Measurements from ENCODE around the gene INSYN2B. TPM values are rescaled to one million over a fixed set of nuclear protein-coding genes. Genes with fewer than 3 reads are reported as not detected.

The INSYN2B gene
- polyA plus RNA-seq, 1 donor (not counting 4 experiments of a cell fraction or from before 2014, with no cell fraction given), result 0.16 TPM

DNA sequence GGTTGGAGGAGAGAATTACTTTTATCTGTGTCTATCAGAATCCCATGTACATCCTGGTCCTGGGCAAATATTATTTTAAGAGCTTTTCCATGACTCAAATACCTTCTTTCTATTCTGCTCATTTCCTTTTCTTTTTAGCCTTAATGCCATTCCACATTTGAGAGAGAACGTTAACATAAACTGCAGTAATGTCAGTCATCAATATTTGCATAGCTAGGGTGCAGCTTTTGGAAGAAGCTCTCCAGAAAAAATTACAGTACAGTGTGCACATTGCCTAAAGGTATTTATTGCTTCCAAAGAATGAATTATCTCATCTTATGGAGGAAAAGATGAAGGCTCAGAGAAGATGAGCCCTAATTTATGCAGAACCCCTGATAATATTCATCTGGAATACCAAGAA lies 58.3 kb downstream of the INSYN2B start:
- Histone ChIP-seq H4K20me1 (ENCODE audit: control insufficient read depth, extremely low read depth, insufficient read depth, low read length) (no peaks in the 10 kb centered on the region), H3K79me2 (ENCODE audit: control insufficient read depth, insufficient read depth, low read length) (no peaks in the 10 kb centered on the region), H3K4me3 (ENCODE audit: control insufficient read depth in 2 of 3, extremely low read depth in 1 of 3, insufficient read depth in 2 of 3, low read depth in 1 of 3, low read length in 3 of 3) (no peak overlapping the region), H3K27me3 (ENCODE audit: control insufficient read depth, extremely low read depth, insufficient read depth, low read length) (no peaks in the 10 kb centered on the region), H3K4me1 (ENCODE audit: control insufficient read depth, extremely low read depth, insufficient read depth, low read length) (no peaks in the 10 kb centered on the region), H3K9ac (ENCODE audit: control insufficient read depth, extremely low read depth, insufficient read depth, low read length) (no peak overlapping the region), H3K36me3 (ENCODE audit: control insufficient read depth in 2 of 2, extremely low read depth in 1 of 2, insufficient read depth in 2 of 2, low read length in 2 of 2) (no peaks in the 10 kb centered on the region), H3K4me2 (ENCODE audit: control insufficient read depth, extremely low read depth, insufficient read depth, low read depth, low read length) (no peak overlapping the region), H3K9me1 (ENCODE audit: control insufficient read depth, extremely low read depth, insufficient read depth, low read length) (no peaks in the 10 kb centered on the region), H2AFZ (ENCODE audit: control insufficient read depth, low read length) (no peak overlapping the region), H3K27ac (ENCODE audit: control insufficient read depth, insufficient read depth, low read length) (no peak overlapping the region), H3K9me3 (ENCODE audit: control insufficient read depth, low read depth, low read length) (no peaks in the 10 kb centered on the region)
- DNase-seq (ENCODE audit: low read depth, low spot score) (no peak), FAIRE-seq (no peak)
- TF ChIP-seq, protein P1, sequence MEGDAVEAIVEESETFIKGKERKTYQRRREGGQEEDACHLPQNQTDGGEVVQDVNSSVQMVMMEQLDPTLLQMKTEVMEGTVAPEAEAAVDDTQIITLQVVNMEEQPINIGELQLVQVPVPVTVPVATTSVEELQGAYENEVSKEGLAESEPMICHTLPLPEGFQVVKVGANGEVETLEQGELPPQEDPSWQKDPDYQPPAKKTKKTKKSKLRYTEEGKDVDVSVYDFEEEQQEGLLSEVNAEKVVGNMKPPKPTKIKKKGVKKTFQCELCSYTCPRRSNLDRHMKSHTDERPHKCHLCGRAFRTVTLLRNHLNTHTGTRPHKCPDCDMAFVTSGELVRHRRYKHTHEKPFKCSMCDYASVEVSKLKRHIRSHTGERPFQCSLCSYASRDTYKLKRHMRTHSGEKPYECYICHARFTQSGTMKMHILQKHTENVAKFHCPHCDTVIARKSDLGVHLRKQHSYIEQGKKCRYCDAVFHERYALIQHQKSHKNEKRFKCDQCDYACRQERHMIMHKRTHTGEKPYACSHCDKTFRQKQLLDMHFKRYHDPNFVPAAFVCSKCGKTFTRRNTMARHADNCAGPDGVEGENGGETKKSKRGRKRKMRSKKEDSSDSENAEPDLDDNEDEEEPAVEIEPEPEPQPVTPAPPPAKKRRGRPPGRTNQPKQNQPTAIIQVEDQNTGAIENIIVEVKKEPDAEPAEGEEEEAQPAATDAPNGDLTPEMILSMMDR (optimal IDR thresholded peaks at IDR 0.05 in 1 of 3, IDR thresholded peaks at IDR 0.05 in 1 of 3, conservative IDR thresholded peaks at IDR 0.05 in 1 of 3; ENCODE audit: extremely low read depth in 1 of 3, insufficient read depth in 2 of 3, low read length in 3 of 3), result no peak
- TF ChIP-seq EZH2 (IDR thresholded peaks at IDR 0.05; ENCODE audit: low read length), result no peak
- dilution Hi-C loops (cut with MboI; ENCODE audit: extremely low pct_ligation_motif_present, low sequenced_read_pairs), result no loop called here

DNA sequence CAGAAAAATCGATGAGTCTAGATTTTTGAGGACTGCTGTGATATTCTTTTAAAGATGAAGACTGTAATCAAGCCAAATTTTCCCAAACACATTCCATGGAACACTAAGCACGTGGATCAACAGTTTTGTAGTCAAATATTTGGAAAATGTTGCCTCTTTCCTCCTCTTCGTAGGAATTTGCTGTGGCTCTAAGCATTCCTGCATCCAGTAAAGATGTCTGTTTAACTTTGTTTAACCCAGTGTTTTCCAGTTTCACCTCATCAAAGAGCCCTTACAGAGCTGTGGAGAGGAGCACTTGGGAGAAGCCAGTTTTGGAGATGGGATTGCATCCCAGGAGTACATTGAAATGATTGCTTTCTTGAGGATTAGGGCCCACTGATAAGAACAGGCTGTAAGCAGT lies 58.9 kb downstream of the INSYN2B start:
- no peaks in the 10 kb centered on the region for H3K9me3 ChIP-seq (ENCODE audit: control insufficient read depth, low read depth, low read length)

More for the DNA sequence above, 58.9 kb downstream of the INSYN2B start:
- H3K27me3 ChIP-seq (ENCODE audit: control insufficient read depth, extremely low read depth, insufficient read depth, low read length), result no peaks in the 10 kb centered on the region
- H3K4me3 ChIP-seq (ENCODE audit: control insufficient read depth in 2 of 3, extremely low read depth in 1 of 3, insufficient read depth in 2 of 3, low read depth in 1 of 3, low read length in 3 of 3), result no peak overlapping the region
- TF ChIP-seq EZH2 (IDR thresholded peaks at IDR 0.05; ENCODE audit: low read length), result no peak
- TF ChIP-seq, protein P1 (optimal IDR thresholded peaks at IDR 0.05 in 1 of 3, IDR thresholded peaks at IDR 0.05 in 1 of 3, conservative IDR thresholded peaks at IDR 0.05 in 1 of 3; ENCODE audit: extremely low read depth in 1 of 3, insufficient read depth in 2 of 3, low read length in 3 of 3), result no peak
- no peak overlapping the region for H3K4me2 ChIP-seq (ENCODE audit: control insufficient read depth, extremely low read depth, insufficient read depth, low read depth, low read length)
- no peaks in the 10 kb centered on the region for H3K79me2 ChIP-seq (ENCODE audit: control insufficient read depth, insufficient read depth, low read length)
- FAIRE-seq (no peak), DNase-seq (ENCODE audit: low read depth, low spot score) (no peak)
- H2AFZ ChIP-seq (ENCODE audit: control insufficient read depth, low read length), result no peak overlapping the region
- H3K9me1 ChIP-seq (ENCODE audit: control insufficient read depth, extremely low read depth, insufficient read depth, low read length), result no peaks in the 10 kb centered on the region
- no peak overlapping the region for H3K9ac ChIP-seq (ENCODE audit: control insufficient read depth, extremely low read depth, insufficient read depth, low read length)
- H3K36me3 ChIP-seq (ENCODE audit: control insufficient read depth in 2 of 2, extremely low read depth in 1 of 2, insufficient read depth in 2 of 2, low read length in 2 of 2), result no peaks in the 10 kb centered on the region
- H3K27ac ChIP-seq (ENCODE audit: control insufficient read depth, insufficient read depth, low read length), result no peak overlapping the region
- no peaks in the 10 kb centered on the region for H4K20me1 ChIP-seq (ENCODE audit: control insufficient read depth, extremely low read depth, insufficient read depth, low read length)
- dilution Hi-C loops (cut with MboI; ENCODE audit: extremely low pct_ligation_motif_present, low sequenced_read_pairs), result no loop called here
- H3K4me1 ChIP-seq (ENCODE audit: control insufficient read depth, extremely low read depth, insufficient read depth, low read length), result no peaks in the 10 kb centered on the region
